ENCODE measurements around the gene PTCHD1.

The PTCHD1 gene

GRCh38 chrX:23332888-23333821 lies 1.5 kb upstream of the PTCHD1 start:
- DNase-seq (ENCODE audit: low read depth): no peak
- H3K4me3 ChIP-seq (ENCODE audit: low read depth, low read length): no peak overlapping the region
- TF ChIP-seq CTCF (IDR thresholded peaks at IDR 0.05; ENCODE audit: low read depth, low read length) (no peak), MYC (IDR thresholded peaks at IDR 0.05; ENCODE audit: low read depth, low read length) (no peak), MAX (IDR thresholded peaks at IDR 0.05; ENCODE audit: low read depth, low read length) (no peak), POLR2A (IDR thresholded peaks at IDR 0.05; ENCODE audit: extremely low read depth, insufficient read length) (no peak)

- DNase-seq (ENCODE audit: low read depth): no peak
- no peak for TF ChIP-seq MAX (IDR thresholded peaks at IDR 0.05; ENCODE audit: low read depth, low read length)
- no peak for TF ChIP-seq POLR2A (IDR thresholded peaks at IDR 0.05; ENCODE audit: extremely low read depth, insufficient read length)
- no peak for TF ChIP-seq CTCF (IDR thresholded peaks at IDR 0.05; ENCODE audit: low read depth, low read length)
- no peak for TF ChIP-seq MYC (IDR thresholded peaks at IDR 0.05; ENCODE audit: low read depth, low read length)
- H3K4me3 ChIP-seq (ENCODE audit: low read depth, low read length): no peak overlapping the region
These were observed 668 bp upstream of the PTCHD1 start for GRCh38 chrX:23333842-23334520.

GRCh38 chrX:23334521-23334847 lies 165 bp upstream of the PTCHD1 start:
- TF ChIP-seq CTCF (IDR thresholded peaks at IDR 0.05; ENCODE audit: low read depth, low read length): no peak
- TF ChIP-seq POLR2A (IDR thresholded peaks at IDR 0.05; ENCODE audit: extremely low read depth, insufficient read length): no peak
- no peak for TF ChIP-seq MAX (IDR thresholded peaks at IDR 0.05; ENCODE audit: low read depth, low read length)
- no peak for TF ChIP-seq MYC (IDR thresholded peaks at IDR 0.05; ENCODE audit: low read depth, low read length)
- no peak overlapping the region for H3K4me3 ChIP-seq (ENCODE audit: low read depth, low read length)
- DNase-seq (ENCODE audit: low read depth): no peak

GRCh38 chrX:23338334-23338733 lies 3.7 kb downstream of the PTCHD1 start:
- TF ChIP-seq CTCF (IDR thresholded peaks at IDR 0.05; ENCODE audit: low read depth, low read length) (no peak), MYC (IDR thresholded peaks at IDR 0.05; ENCODE audit: low read depth, low read length) (no peak), POLR2A (IDR thresholded peaks at IDR 0.05; ENCODE audit: extremely low read depth, insufficient read length) (no peak), MAX (IDR thresholded peaks at IDR 0.05; ENCODE audit: low read depth, low read length) (no peak)
- H3K4me3 ChIP-seq (ENCODE audit: low read depth, low read length): no peak overlapping the region
- DNase-seq (ENCODE audit: low read depth): no peak

- H3K4me3 ChIP-seq (ENCODE audit: low read depth, low read length): no peak overlapping the region
- no peak for TF ChIP-seq MAX (IDR thresholded peaks at IDR 0.05; ENCODE audit: low read depth, low read length)
- TF ChIP-seq MYC (IDR thresholded peaks at IDR 0.05; ENCODE audit: low read depth, low read length): no peak
- no peak for TF ChIP-seq POLR2A (IDR thresholded peaks at IDR 0.05; ENCODE audit: extremely low read depth, insufficient read length)
- no peak for TF ChIP-seq CTCF (IDR thresholded peaks at IDR 0.05; ENCODE audit: low read depth, low read length)
- DNase-seq (ENCODE audit: low read depth): no peak
These were observed 6.8 kb downstream of the PTCHD1 start for GRCh38 chrX:23341452-23341851.
